Peyer's patch (tissue), 4 donors: Measurements from ENCODE around the gene HSBP1.

ENCODE experiments used
- POLR2A ChIP-seq, 2 donors: fragments of 450-650 bp; IDR thresholded peaks; one replicate each; pipeline ENCODE4 v1.5.1; 2017; ENCODE audit warnings: antibody characterized with exemption in 2 of 2, mild to moderate bottlenecking in 2 of 2, moderate library complexity in 2 of 2
- TF ChIP-seq, protein P1 (sequence below), 6 experiments: fragments of 450-650 bp in 4 of 6; fragments of 200-600 bp in 2 of 6; sonication (generic) in 1 of 6; IDR thresholded peaks; one replicate each; pipeline ENCODE4 v1.5.1; 2017 to 2019; ENCODE audit warnings: antibody characterized with exemption in 6 of 6, mild to moderate bottlenecking in 3 of 6, moderate library complexity in 1 of 6

DNA sequence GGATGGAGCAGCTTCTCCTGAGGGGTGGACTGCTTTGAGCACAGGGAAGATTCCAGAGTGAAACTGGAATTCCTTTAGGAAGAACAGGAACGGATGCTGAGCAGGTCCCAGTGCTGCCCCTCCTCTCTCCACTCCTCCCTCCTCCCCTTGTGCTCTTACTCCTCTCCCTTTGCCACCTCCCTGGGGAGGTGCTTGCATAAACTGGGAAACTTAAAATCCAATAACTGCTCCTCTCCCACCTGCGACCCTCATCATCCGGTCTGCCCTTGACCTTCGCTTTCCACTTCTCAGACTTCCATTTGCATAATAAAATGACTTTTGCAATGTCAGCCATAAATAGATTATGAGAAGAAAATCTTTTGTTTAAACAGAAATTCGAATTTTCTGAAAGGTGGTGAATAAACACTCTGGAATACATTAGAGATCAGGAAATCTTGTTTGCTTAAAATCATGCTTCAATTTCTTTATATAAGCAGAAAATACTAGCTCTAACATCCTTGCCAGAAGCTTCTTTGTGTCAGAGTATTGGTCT is 23.7 kb downstream of the HSBP1 start:
- TF ChIP-seq POLR2A (IDR thresholded peaks at IDR 0.05) = no peak
- TF ChIP-seq, protein P1, sequence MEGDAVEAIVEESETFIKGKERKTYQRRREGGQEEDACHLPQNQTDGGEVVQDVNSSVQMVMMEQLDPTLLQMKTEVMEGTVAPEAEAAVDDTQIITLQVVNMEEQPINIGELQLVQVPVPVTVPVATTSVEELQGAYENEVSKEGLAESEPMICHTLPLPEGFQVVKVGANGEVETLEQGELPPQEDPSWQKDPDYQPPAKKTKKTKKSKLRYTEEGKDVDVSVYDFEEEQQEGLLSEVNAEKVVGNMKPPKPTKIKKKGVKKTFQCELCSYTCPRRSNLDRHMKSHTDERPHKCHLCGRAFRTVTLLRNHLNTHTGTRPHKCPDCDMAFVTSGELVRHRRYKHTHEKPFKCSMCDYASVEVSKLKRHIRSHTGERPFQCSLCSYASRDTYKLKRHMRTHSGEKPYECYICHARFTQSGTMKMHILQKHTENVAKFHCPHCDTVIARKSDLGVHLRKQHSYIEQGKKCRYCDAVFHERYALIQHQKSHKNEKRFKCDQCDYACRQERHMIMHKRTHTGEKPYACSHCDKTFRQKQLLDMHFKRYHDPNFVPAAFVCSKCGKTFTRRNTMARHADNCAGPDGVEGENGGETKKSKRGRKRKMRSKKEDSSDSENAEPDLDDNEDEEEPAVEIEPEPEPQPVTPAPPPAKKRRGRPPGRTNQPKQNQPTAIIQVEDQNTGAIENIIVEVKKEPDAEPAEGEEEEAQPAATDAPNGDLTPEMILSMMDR (IDR thresholded peaks at IDR 0.05) = no peak
